ENCODE results near the gene MSX1. TPM values are rescaled to one million over a fixed set of nuclear protein-coding genes. Genes with fewer than 3 reads are reported as not detected.

Gene MSX1
- total and polyA plus RNA-seq, 2 of the 8 experiments (the other 6 are each of a cell fraction or from before 2014, with no cell fraction given), result 0.47 TPM; not detected in 1

GRCh38 chr4:4851906-4852305 is 7.6 kb upstream of the MSX1 start (continued):
- no peak for TF ChIP-seq CEBPB (IDR thresholded peaks at IDR 0.05; ENCODE audit: low read depth, low read length)
